Common myeloid progenitor, CD34-positive (primary cell): ENCODE data around the gene SMIM27. TPM values are rescaled to one million over a fixed set of nuclear protein-coding genes. Genes with fewer than 3 reads are reported as not detected.

Experiments
- CTCF ChIA-PET: fragments of 350-600 bp; sonication (Branson Sonifier 250); formaldehyde crosslinking; loops from one replicate; lab custom pipeline; 2021; ENCODE audit warnings: antibody characterized with exemption; lab: Charles Lee
- POLR2A ChIA-PET: fragments of 350-600 bp; sonication (Branson Sonifier 250); formaldehyde crosslinking; loops from one replicate; lab custom pipeline; 2021; ENCODE audit warnings: antibody characterized with exemption; lab: Charles Lee
- DNase-seq, 3 donors: peaks; one replicate each; pipeline versions ENCODE4 v3.0.0 to v3.0.0-alpha.2; 2013
- H3K27ac ChIP-seq, 2 experiments: 1 replicate in 1 of 2; 2 replicates in 1 of 2; pipeline ENCODE4 v1.7.0; 2013; ENCODE audit warnings: inconsistent platforms in 2 of 2, low read length in 2 of 2, mild to moderate bottlenecking in 2 of 2, low read depth in 1 of 2, moderate library complexity in 1 of 2; ENCODE audit not compliant: severe bottlenecking in 2 of 2, insufficient read depth in 1 of 2, poor library complexity in 1 of 2
- H3K27me3 ChIP-seq, 5 experiments: replicated peaks in 2 of 5; 1 replicate in 3 of 5; 2 replicates in 2 of 5; pipeline versions ENCODE4 v1.6.1 to v1.7.0; 2013; ENCODE audit warnings: low read length in 4 of 5, mild to moderate bottlenecking in 2 of 5, moderate library complexity in 2 of 5, inconsistent platforms in 1 of 5; ENCODE audit not compliant: insufficient read depth in 5 of 5, control insufficient read depth in 4 of 5
- H3K36me3 ChIP-seq, 4 experiments: 1 replicate in 2 of 4; 2 replicates in 2 of 4; pipeline versions ENCODE4 v1.6.1 to v1.7.0; 2013; ENCODE audit warnings: low read length in 3 of 4, control low read depth in 1 of 4, mild to moderate bottlenecking in 1 of 4; ENCODE audit not compliant: control insufficient read depth in 4 of 4, insufficient read depth in 4 of 4
- H3K4me1 ChIP-seq, 4 experiments: 1 replicate in 3 of 4; 2 replicates in 1 of 4; pipeline versions ENCODE4 v1.6.1 to v1.7.1; 2013; ENCODE audit warnings: low read length in 3 of 4, mild to moderate bottlenecking in 3 of 4, control low read depth in 1 of 4, inconsistent platforms in 1 of 4, moderate library complexity in 1 of 4; ENCODE audit not compliant: control insufficient read depth in 4 of 4, insufficient read depth in 4 of 4; ENCODE audit errors: control extremely low read depth in 1 of 4
- H3K4me3 ChIP-seq, 7 experiments: 1 replicate in 4 of 7; 2 replicates in 3 of 7; pipeline versions ENCODE4 v1.5.1 to v1.7.0; 2013; ENCODE audit warnings: mild to moderate bottlenecking in 7 of 7, low read length in 6 of 7, moderate library complexity in 6 of 7, inconsistent platforms in 2 of 7, low read depth in 2 of 7, control low read depth in 1 of 7; ENCODE audit not compliant: insufficient read depth in 4 of 7, control insufficient read depth in 1 of 7; ENCODE audit errors: extremely low read depth in 1 of 7
- H3K9me3 ChIP-seq, 5 experiments: 1 replicate in 4 of 5; 2 replicates in 1 of 5; pipeline versions ENCODE4 v1.6.1 to v1.7.1; 2013; ENCODE audit warnings: low read length in 4 of 5, mild to moderate bottlenecking in 2 of 5, inconsistent platforms in 1 of 5, low read depth in 1 of 5, moderate library complexity in 1 of 5; ENCODE audit not compliant: control insufficient read depth in 4 of 5, insufficient read depth in 2 of 5; ENCODE audit errors: control extremely low read depth in 1 of 5
- WGBS: methylation state at CpG from one replicate; pipeline ENCODE4 v1.1.5; 2013; ENCODE audit not compliant: insufficient coverage; 5-methylcytosine and 5-hydroxymethylcytosine counted together
- polyA plus RNA-seq: library from polyadenylated mRNA; unstranded; fragments of 120-200 nt; gene quantifications from one replicate; pipeline ENCODE4 v1.2.1, GENCODE V29; 2013

The SMIM27 gene
- polyA plus RNA-seq, result 46.8 TPM

- ChIA-PET POLR2A (interaction anchor here (2.5 to 3.0 kb wide), 2 partner anchors 20 to 26 kb away, joined by 7 to 12 read pairs; partner anchors contain the start of genes NDUFB6 and RIGI), CTCF (interaction anchor here (0.9 to 9.2 kb wide), 5 partner anchors 10 to 26 kb away, joined by 3 to 73 read pairs (median 6); partner anchors contain the start of genes NDUFB6 and RIGI)
- Histone ChIP-seq H3K4me3 (peak within 1 kb of the TSS; percentile 89 to 98 (median 91)), H3K36me3 (peaks cover 0 to 9% (median 5%) of the 10 kb centered on the region in 4 experiments), H3K27ac (peak within 1 kb of the TSS; percentile 93 to 98), H3K27me3 (no peaks in the 10 kb centered on the region), H3K4me1 (peaks cover 31 to 66% (median 40%) of the 10 kb centered on the region in 4 experiments), H3K9me3 (no peaks in the 10 kb centered on the region)
- under 1% methylated on average over 30 of the region's 46 CpGs for WGBS
- DNase-seq, result peak; percentile 90 to 95 (median 93)
Measured at GRCh38 chr9:32552172-32552872, at the start of gene SMIM27, which contains the start of gene TOPORS. SMIM27 (plus strand) TSS chr9:32552327; CDS start chr9:32552435, 108 bp downstream. TOPORS (minus strand) TSS chr9:32552586; CDS start chr9:32552436, 150 bp downstream.

GRCh38 chr9:32502464-32502863, 49.7 kb upstream of the SMIM27 start:
- no peak for DNase-seq
- H3K9me3 ChIP-seq, result peaks cover 0 to 4% (median 0%) of the 10 kb centered on the region in 5 experiments
- ChIA-PET CTCF (interaction anchor here (0.5 kb wide), 1 partner anchor 24 kb away, joined by 4 read pairs; the partner anchor contains the start of gene RIGI), POLR2A (no interaction called here)
- H3K27me3 ChIP-seq, result no peaks in the 10 kb centered on the region
- WGBS, result 100% methylated on average over 3 of the region's 4 CpGs
- no peaks in the 10 kb centered on the region for H3K4me1 ChIP-seq
- peaks cover 4 to 22% (median 7%) of the 10 kb centered on the region in 4 experiments for H3K36me3 ChIP-seq
- H3K27ac ChIP-seq, result no peak overlapping the region
- no peak overlapping the region for H3K4me3 ChIP-seq

GRCh38 chr9:32503008-32503407, 49.1 kb upstream of the SMIM27 start:
- Histone ChIP-seq H3K27ac (no peak overlapping the region), H3K4me3 (no peak overlapping the region), H3K27me3 (no peaks in the 10 kb centered on the region), H3K9me3 (peaks cover 0 to 3% (median 0%) of the 10 kb centered on the region in 5 experiments), H3K36me3 (peaks cover 2 to 20% (median 6%) of the 10 kb centered on the region in 4 experiments), H3K4me1 (no peaks in the 10 kb centered on the region)
- CTCF ChIA-PET, result interaction anchor here (0.5 to 1.0 kb wide), 2 partner anchors 22 to 23 kb away, joined by 3 to 4 read pairs; partner anchors contain the start of gene RIGI
- 97% methylated on average over 3 of the region's 3 CpGs for WGBS
- POLR2A ChIA-PET, result no interaction called here
- no peak for DNase-seq

GRCh38 chr9:32508728-32509127, 43.4 kb upstream of the SMIM27 start:
- ChIA-PET POLR2A (no interaction called here), CTCF (interaction anchor here (0.8 to 2.8 kb wide), 5 partner anchors 9 to 120 kb away, joined by 3 to 9 read pairs (median 3); partner anchors contain the start of gene RIGI)
- WGBS, result no CpG with 5 or more reads among the region's 1 CpG
- Histone ChIP-seq H3K4me3 (no peak overlapping the region), H3K9me3 (peaks cover 0 to 3% (median 0%) of the 10 kb centered on the region in 5 experiments), H3K36me3 (peaks cover 0 to 3% (median 0%) of the 10 kb centered on the region in 4 experiments), H3K4me1 (no peaks in the 10 kb centered on the region), H3K27me3 (no peaks in the 10 kb centered on the region), H3K27ac (no peak overlapping the region)
- no peak for DNase-seq

- Histone ChIP-seq H3K4me3 (no peak overlapping the region), H3K27me3 (no peaks in the 10 kb centered on the region), H3K27ac (no peak overlapping the region), H3K9me3 (peaks cover 0 to 16% (median 4%) of the 10 kb centered on the region in 5 experiments), H3K36me3 (peaks cover 0 to 7% (median under 1%) of the 10 kb centered on the region in 4 experiments), H3K4me1 (no peaks in the 10 kb centered on the region)
- ChIA-PET POLR2A (no interaction called here), CTCF (no interaction called here)
- DNase-seq, result no peak
Measured at GRCh38 chr9:32516241-32516640, 35.9 kb upstream of the SMIM27 start.

GRCh38 chr9:32518276-32518675, 33.9 kb upstream of the SMIM27 start:
- ChIA-PET POLR2A (no interaction called here), CTCF (no interaction called here)
- H3K4me1 ChIP-seq, result no peaks in the 10 kb centered on the region
- peaks cover 0 to 10% (median 1%) of the 10 kb centered on the region in 4 experiments for H3K36me3 ChIP-seq
- no peak overlapping the region for H3K27ac ChIP-seq
- H3K9me3 ChIP-seq, result peaks cover 0 to 23% (median 4%) of the 10 kb centered on the region in 5 experiments
- no CpG with 5 or more reads among the region's 1 CpG for WGBS
- no peaks in the 10 kb centered on the region for H3K27me3 ChIP-seq
- DNase-seq, result no peak
- no peak overlapping the region for H3K4me3 ChIP-seq

GRCh38 chr9:32523910-32524309, 28.2 kb upstream of the SMIM27 start:
- Histone ChIP-seq H3K36me3 (peaks cover 0 to 7% (median under 1%) of the 10 kb centered on the region in 4 experiments), H3K9me3 (peaks cover 0 to 16% (median under 1%) of the 10 kb centered on the region in 5 experiments), H3K27ac (no peak overlapping the region), H3K4me3 (no peak overlapping the region), H3K4me1 (peaks cover 7 to 18% (median 13%) of the 10 kb centered on the region in 4 experiments), H3K27me3 (no peaks in the 10 kb centered on the region)
- no CpG with 5 or more reads among the region's 1 CpG for WGBS
- DNase-seq, result no peak
- POLR2A ChIA-PET, result no interaction called here
- CTCF ChIA-PET, result no interaction called here
